ENCODE results near the gene SSC4D.

DNA sequence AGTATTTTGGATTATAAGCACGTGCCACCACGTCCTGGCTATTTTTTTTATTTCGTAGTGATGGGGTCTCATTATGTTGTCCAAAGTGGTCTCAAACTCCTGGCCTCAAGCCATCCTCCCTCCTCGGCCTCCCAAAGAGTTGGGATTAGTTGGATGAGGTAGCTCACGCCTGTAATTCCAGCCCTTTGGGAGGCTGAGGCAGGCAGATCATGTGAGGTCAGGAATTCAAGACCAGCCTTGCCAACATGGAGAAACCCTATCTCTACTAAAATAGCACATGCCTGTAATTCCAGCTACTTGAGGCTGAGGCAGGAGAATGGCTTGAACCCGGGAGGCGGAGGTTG, 28.9 kb downstream of the SSC4D start:
- TF ChIP-seq, protein P1, sequence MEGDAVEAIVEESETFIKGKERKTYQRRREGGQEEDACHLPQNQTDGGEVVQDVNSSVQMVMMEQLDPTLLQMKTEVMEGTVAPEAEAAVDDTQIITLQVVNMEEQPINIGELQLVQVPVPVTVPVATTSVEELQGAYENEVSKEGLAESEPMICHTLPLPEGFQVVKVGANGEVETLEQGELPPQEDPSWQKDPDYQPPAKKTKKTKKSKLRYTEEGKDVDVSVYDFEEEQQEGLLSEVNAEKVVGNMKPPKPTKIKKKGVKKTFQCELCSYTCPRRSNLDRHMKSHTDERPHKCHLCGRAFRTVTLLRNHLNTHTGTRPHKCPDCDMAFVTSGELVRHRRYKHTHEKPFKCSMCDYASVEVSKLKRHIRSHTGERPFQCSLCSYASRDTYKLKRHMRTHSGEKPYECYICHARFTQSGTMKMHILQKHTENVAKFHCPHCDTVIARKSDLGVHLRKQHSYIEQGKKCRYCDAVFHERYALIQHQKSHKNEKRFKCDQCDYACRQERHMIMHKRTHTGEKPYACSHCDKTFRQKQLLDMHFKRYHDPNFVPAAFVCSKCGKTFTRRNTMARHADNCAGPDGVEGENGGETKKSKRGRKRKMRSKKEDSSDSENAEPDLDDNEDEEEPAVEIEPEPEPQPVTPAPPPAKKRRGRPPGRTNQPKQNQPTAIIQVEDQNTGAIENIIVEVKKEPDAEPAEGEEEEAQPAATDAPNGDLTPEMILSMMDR (IDR thresholded peaks at IDR 0.05) = no peak
- no peak for TF ChIP-seq POLR2A (IDR thresholded peaks at IDR 0.05)
